IPS-18a (cell line): Measurements from ENCODE around the gene MACF1.

Experiments
- H3K27ac ChIP-seq: one replicate; pipeline ENCODE4 v1.5.1; 2013; ENCODE audit warnings: low read length
- H3K27me3 ChIP-seq: one replicate; pipeline ENCODE4 v1.6.1; 2013; ENCODE audit warnings: mild to moderate bottlenecking, low read length; ENCODE audit not compliant: control insufficient read depth, insufficient read depth
- H3K36me3 ChIP-seq: one replicate; pipeline ENCODE4 v1.6.1; 2013; ENCODE audit warnings: low read depth, low read length; ENCODE audit not compliant: control insufficient read depth
- H3K4me1 ChIP-seq: one replicate; pipeline ENCODE4 v1.6.1; 2013; ENCODE audit warnings: low read depth, low read length; ENCODE audit not compliant: control insufficient read depth
- H3K4me3 ChIP-seq: one replicate; pipeline ENCODE4 v1.5.1; 2013; ENCODE audit warnings: low read length
- H3K9ac ChIP-seq: one replicate; pipeline ENCODE4 v1.6.1; 2013; ENCODE audit warnings: mild to moderate bottlenecking, low read length, moderate library complexity
- H3K9me3 ChIP-seq: one replicate; pipeline ENCODE4 v1.6.1; 2013; ENCODE audit warnings: low read depth, low read length; ENCODE audit not compliant: control insufficient read depth

Gene MACF1

DNA sequence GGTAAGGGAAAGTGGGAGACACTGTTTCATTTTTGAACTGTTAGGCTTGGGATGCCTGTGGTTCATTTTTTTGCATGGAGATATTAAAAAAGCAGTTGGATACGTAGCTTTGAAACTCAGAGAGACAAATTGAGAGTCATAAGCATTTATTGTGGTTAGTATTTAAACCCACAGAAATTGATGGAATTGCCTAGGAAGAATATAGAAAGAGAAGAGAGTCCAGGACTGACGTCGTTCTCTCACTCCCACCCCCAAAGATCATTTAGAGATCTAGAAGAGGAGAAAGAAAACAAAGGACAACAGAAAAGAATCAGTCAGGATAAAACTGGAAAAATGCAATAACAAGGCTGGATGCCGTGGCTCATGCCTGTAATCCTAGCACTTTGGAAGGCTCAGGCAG lies 213.7 kb downstream of the MACF1 start:
- H3K27me3 ChIP-seq = no peaks in the 10 kb centered on the region
- no peak overlapping the region for H3K27ac ChIP-seq
- no peak overlapping the region for H3K9ac ChIP-seq
- peaks cover 2% of the 10 kb centered on the region for H3K4me1 ChIP-seq
- peaks cover 26% of the 10 kb centered on the region for H3K36me3 ChIP-seq
- H3K9me3 ChIP-seq = no peaks in the 10 kb centered on the region
- no peak overlapping the region for H3K4me3 ChIP-seq

DNA sequence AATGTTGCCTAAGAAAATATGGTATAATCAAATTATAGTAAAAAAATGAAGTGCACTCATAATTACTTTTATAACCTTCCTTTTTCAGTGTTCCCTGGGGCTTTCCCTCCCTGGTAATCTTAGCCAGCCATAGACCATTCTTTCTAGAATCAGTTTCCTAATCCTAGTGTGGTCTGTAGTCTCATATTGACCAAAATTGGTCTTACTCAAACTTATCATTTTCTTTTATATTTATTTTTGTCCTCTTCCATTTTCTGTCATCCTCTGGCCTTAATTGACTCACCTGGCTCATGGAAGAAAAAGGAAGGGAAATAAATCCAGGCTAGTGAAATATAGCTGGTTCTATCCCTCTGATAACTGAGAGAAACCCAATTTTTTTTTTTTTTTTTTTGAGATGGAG lies 216.0 kb downstream of the MACF1 start:
- no peaks in the 10 kb centered on the region for H3K27me3 ChIP-seq
- H3K9ac ChIP-seq = no peak overlapping the region
- H3K27ac ChIP-seq = no peak overlapping the region
- H3K9me3 ChIP-seq = no peaks in the 10 kb centered on the region
- no peaks in the 10 kb centered on the region for H3K4me1 ChIP-seq
- peaks cover 43% of the 10 kb centered on the region for H3K36me3 ChIP-seq
- no peak overlapping the region for H3K4me3 ChIP-seq

DNA sequence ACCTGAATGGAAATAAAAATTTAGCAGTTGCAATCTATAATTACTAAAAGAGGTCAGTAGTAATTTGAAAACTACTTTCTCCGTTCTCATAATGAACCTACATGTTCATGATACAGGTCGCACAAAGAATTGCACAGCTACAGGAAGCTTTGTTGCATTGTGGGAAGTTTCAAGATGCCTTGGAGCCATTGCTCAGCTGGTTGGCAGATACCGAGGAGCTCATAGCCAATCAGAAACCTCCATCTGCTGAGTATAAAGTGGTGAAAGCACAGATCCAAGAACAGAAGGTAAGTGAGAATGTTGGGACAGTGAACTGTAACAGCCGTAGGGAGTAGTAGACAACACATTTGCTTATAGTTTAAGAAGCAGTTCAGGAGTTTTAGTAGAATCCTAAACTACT lies 218.1 kb downstream of the MACF1 start:
- no peaks in the 10 kb centered on the region for H3K9me3 ChIP-seq
- H3K27me3 ChIP-seq = no peaks in the 10 kb centered on the region
- H3K4me1 ChIP-seq = no peaks in the 10 kb centered on the region
- H3K36me3 ChIP-seq = peaks cover 63% of the 10 kb centered on the region
- H3K4me3 ChIP-seq = no peak overlapping the region
- no peak overlapping the region for H3K27ac ChIP-seq
- no peak overlapping the region for H3K9ac ChIP-seq

DNA sequence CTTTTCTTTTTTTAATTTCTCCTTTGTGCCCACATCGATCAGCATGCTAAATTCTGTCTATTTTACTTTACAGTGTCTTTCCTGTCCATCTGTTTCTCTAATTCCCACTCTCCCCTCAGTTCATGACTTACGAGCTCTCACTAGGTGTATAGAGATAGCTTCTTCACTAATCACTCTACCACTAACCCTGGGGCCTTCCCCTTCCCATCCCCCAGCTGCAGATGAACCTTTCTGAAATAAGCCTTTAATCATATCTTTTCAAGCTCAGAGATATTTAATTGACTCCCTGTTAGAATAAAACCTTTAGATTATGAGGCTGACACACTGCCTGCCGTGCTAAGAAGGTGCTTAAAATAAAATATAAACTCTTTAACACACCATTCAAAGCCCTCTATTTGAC lies 220.7 kb downstream of the MACF1 start:
- no peak overlapping the region for H3K9ac ChIP-seq
- H3K36me3 ChIP-seq = peaks cover 83% of the 10 kb centered on the region
- no peak overlapping the region for H3K4me3 ChIP-seq
- no peaks in the 10 kb centered on the region for H3K9me3 ChIP-seq
- H3K27me3 ChIP-seq = no peaks in the 10 kb centered on the region
- no peak overlapping the region for H3K27ac ChIP-seq
- H3K4me1 ChIP-seq = no peaks in the 10 kb centered on the region

DNA sequence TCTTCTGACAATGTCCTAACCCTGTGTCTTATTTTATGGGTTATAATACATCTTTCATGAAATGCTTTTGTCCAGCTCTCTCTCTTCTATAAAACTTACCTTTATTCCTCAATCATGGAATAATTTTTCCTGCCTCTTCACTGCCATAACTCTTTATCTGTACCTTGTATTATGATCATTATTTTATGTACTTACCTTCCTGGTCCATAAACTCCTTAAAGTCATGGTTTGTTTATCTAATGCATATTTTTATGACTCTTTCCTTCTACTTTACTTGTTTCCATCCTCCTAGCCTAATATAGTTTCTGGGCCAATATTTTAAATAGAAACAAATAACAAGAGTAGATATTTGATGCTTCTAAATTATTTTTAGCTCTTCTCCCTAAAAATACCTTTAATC lies 221.1 kb downstream of the MACF1 start:
- no peaks in the 10 kb centered on the region for H3K9me3 ChIP-seq
- peaks cover 86% of the 10 kb centered on the region for H3K36me3 ChIP-seq
- no peak overlapping the region for H3K9ac ChIP-seq
- H3K27ac ChIP-seq = no peak overlapping the region
- no peak overlapping the region for H3K4me3 ChIP-seq
- H3K4me1 ChIP-seq = no peaks in the 10 kb centered on the region
- H3K27me3 ChIP-seq = no peaks in the 10 kb centered on the region

DNA sequence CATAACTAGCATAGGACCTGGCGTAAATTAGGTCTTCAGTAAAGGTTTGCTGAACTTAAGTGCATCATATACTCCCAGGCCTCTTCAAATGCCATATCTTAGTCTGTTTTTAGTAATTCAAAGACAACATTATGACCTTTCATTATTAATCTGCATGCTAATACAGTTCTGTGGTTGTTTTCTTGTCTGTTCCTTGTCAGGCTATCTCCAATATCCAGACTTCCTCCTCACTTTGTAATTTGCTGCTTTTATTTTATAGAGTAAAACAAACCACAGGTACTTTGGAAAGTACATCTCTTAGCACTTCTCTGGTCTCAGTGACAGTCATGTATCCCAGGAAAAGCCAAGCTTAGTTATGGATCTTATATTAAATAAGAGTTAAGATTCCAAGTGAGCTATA lies 221.9 kb downstream of the MACF1 start:
- Histone ChIP-seq H3K36me3 (peaks cover 90% of the 10 kb centered on the region), H3K4me1 (no peaks in the 10 kb centered on the region), H3K27me3 (no peaks in the 10 kb centered on the region), H3K27ac (no peak overlapping the region), H3K9me3 (no peaks in the 10 kb centered on the region), H3K4me3 (no peak overlapping the region), H3K9ac (no peak overlapping the region)

DNA sequence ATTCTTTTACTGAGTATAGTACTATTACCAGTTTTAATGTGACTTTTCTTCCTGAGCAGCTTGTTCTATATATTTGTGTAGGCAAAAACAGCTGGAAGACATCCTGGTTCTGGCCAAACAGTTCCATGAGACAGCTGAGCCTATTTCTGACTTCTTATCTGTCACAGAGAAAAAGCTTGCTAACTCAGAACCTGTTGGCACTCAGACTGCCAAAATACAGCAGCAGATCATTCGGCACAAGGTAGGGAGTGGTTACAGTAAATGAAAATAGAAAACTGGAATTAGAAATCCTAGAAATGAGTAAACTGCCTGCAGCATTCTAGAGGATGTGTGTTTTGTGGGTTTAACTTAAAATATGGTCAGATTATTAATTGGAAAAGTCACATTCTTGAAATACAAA lies 222.9 kb downstream of the MACF1 start:
- H3K36me3 ChIP-seq = peaks cover 93% of the 10 kb centered on the region
- H3K9ac ChIP-seq = no peak overlapping the region
- no peak overlapping the region for H3K27ac ChIP-seq
- H3K4me3 ChIP-seq = no peak overlapping the region
- no peaks in the 10 kb centered on the region for H3K9me3 ChIP-seq
- H3K4me1 ChIP-seq = no peaks in the 10 kb centered on the region
- no peaks in the 10 kb centered on the region for H3K27me3 ChIP-seq

DNA sequence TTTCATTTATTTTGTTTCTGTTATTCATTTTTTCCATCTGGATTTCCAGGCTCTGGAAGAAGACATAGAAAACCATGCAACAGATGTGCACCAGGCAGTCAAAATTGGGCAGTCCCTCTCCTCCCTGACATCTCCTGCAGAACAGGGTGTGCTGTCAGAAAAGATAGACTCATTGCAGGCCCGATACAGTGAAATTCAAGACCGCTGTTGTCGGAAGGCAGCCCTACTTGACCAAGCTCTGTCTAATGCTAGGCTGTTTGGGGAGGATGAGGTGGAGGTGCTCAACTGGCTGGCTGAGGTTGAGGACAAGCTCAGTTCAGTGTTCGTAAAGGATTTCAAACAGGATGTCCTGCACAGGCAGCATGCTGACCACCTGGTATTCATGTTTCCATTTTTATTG lies 223.4 kb downstream of the MACF1 start:
- H3K4me1 ChIP-seq = no peaks in the 10 kb centered on the region
- no peak overlapping the region for H3K27ac ChIP-seq
- no peaks in the 10 kb centered on the region for H3K9me3 ChIP-seq
- H3K4me3 ChIP-seq = no peak overlapping the region
- peaks cover 93% of the 10 kb centered on the region for H3K36me3 ChIP-seq
- H3K27me3 ChIP-seq = no peaks in the 10 kb centered on the region
- no peak overlapping the region for H3K9ac ChIP-seq

DNA sequence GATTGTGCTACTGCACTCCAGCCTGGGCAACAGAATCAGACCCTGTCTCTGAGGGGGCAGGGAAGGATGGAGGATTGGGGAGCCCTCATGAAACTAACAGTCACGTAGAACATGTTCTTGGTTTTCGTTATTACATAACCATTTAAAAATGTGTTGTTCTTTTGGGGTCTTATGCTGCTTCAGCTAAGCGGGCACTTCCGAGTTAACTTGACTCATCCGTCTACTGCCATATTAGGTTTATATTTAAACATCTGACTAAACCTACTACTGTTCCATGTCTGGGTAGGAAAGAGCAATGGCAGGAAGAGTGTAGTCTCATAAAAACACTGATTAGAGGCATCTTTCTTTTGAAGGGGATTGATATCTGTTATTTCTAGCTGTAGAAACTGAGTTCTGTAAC lies 227.4 kb downstream of the MACF1 start:
- H3K4me3 ChIP-seq = no peak overlapping the region
- H3K36me3 ChIP-seq = peaks cover 94% of the 10 kb centered on the region
- no peaks in the 10 kb centered on the region for H3K4me1 ChIP-seq
- no peak overlapping the region for H3K27ac ChIP-seq
- no peak overlapping the region for H3K9ac ChIP-seq
- H3K9me3 ChIP-seq = no peaks in the 10 kb centered on the region
- no peaks in the 10 kb centered on the region for H3K27me3 ChIP-seq

DNA sequence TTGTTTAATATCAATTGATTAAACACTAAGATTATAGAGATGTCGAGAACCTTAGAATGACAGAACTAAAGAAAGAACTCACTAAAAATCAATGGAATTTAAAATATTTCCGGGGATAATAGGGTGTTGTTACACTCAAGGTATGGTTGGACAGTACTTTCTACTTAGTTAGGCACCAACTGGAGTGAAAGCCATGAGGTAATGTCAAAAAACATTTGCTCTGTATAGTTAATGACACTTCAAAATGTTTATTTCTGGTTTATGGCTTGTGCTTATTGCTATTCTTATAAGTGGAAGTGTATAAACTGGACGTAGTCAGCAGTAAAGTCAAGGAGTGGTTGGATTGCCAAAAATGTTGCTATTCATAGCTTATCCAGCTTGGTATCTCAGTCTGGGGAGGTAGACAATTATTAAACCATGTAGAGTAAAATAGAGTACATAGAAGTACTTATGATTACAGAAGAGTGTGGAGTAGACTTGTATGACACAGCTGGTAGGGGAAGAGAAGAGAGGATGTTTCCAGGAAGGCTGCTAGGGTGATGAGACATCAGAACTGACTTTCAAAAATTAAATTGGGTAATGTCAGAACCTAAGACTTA lies 230.4 kb downstream of the MACF1 start:
- no peak overlapping the region for H3K9ac ChIP-seq
- no peaks in the 10 kb centered on the region for H3K4me1 ChIP-seq
- H3K27me3 ChIP-seq = no peaks in the 10 kb centered on the region
- H3K27ac ChIP-seq = no peak overlapping the region
- H3K4me3 ChIP-seq = no peak overlapping the region
- peaks cover 86% of the 10 kb centered on the region for H3K36me3 ChIP-seq
- no peaks in the 10 kb centered on the region for H3K9me3 ChIP-seq

DNA sequence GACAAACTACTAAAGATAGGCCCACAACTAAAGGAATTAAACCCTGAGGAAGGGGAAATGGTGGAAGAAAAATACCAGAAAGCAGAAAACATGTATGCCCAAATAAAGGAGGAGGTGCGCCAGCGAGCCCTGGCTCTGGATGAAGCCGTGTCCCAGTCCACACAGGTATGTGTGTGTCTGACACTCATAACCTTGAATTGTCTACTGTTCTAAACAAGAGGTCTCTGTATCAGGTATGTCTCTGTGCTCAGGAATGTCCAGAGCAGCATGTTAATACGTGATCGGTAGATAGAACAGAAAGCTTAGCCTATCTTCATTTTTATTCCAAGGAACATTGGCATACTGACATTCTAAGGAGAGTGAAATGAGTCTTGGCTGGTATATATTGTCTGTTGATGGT lies 231.1 kb downstream of the MACF1 start:
- H3K4me3 ChIP-seq = no peak overlapping the region
- H3K9me3 ChIP-seq = no peaks in the 10 kb centered on the region
- H3K36me3 ChIP-seq = peaks cover 85% of the 10 kb centered on the region
- no peaks in the 10 kb centered on the region for H3K27me3 ChIP-seq
- no peaks in the 10 kb centered on the region for H3K4me1 ChIP-seq
- no peak overlapping the region for H3K27ac ChIP-seq
- H3K9ac ChIP-seq = no peak overlapping the region

DNA sequence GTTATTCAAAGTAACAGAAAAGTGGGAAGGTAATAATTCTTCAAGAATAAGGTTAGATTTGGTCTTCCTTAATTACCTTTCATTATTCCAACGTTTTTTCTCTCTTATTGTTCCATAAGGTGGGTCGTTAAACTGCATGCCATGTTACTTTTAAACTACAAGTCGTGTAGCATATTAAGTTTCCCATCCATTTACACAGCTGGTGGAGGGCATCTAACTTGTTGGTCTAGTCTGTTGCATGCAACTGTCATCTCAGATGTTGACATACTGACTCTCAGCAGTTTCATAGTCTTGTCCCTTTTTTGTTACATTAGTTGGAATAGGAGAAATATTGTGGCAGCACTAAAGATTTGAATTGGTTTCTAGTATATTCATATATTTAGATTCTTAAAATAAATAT lies 232.3 kb downstream of the MACF1 start:
- Histone ChIP-seq H3K9ac (no peak overlapping the region), H3K4me1 (no peaks in the 10 kb centered on the region), H3K27ac (no peak overlapping the region), H3K36me3 (peaks cover 85% of the 10 kb centered on the region), H3K4me3 (no peak overlapping the region), H3K27me3 (no peaks in the 10 kb centered on the region), H3K9me3 (no peaks in the 10 kb centered on the region)
